DND-41 (cell line): Measurements from ENCODE around the gene SMG6.

ENCODE experiments used
- EZH2 ChIP-seq: IDR thresholded peaks from 3 replicates; pipeline ENCODE4 v1.6.1; 2012; ENCODE audit warnings: borderline replicate concordance, low read depth, mild to moderate bottlenecking, moderate library complexity, low read length, inconsistent platforms; ENCODE audit not compliant: severe bottlenecking
- TF ChIP-seq, protein P1 (sequence below): IDR thresholded peaks from 2 replicates; pipeline ENCODE4 v1.5.1; 2012; ENCODE audit warnings: borderline replicate concordance, low read length, moderate library complexity, mild to moderate bottlenecking; ENCODE audit not compliant: poor library complexity, severe bottlenecking; ENCODE audit errors: extremely low read depth

DNA sequence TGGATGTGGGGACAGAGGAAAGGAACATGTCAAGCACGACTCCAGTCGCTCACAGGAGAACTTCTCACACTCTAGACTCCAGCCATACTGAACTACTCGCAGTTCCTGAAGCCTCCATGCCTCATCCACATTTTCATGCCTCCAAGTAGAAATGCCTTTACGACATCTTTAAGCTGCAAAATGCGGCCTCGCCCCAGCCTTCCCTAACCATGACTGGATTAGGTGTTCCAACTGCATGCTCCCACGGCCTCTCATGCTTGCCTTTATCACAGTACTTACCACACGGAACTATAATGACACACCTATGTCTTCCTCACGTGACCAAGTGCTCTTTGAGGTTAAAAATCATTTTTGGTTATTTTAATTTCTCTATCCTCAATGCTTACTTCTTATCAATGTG is 23.9 kb downstream of the SMG6 start:
- TF ChIP-seq, protein P1, sequence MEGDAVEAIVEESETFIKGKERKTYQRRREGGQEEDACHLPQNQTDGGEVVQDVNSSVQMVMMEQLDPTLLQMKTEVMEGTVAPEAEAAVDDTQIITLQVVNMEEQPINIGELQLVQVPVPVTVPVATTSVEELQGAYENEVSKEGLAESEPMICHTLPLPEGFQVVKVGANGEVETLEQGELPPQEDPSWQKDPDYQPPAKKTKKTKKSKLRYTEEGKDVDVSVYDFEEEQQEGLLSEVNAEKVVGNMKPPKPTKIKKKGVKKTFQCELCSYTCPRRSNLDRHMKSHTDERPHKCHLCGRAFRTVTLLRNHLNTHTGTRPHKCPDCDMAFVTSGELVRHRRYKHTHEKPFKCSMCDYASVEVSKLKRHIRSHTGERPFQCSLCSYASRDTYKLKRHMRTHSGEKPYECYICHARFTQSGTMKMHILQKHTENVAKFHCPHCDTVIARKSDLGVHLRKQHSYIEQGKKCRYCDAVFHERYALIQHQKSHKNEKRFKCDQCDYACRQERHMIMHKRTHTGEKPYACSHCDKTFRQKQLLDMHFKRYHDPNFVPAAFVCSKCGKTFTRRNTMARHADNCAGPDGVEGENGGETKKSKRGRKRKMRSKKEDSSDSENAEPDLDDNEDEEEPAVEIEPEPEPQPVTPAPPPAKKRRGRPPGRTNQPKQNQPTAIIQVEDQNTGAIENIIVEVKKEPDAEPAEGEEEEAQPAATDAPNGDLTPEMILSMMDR, result no peak
- TF ChIP-seq EZH2, result no peak
